GM18517 (cell line): ENCODE data around the gene ECT2L.

Experiments used
- ATAC-seq: cut with Tn5 transposase; IDR thresholded peaks from one replicate; pipeline ENCODE4 v1.9.1; 2021; ENCODE audit warnings: mild to moderate bottlenecking, moderate library complexity; ENCODE audit not compliant: unreplicated experiment

ECT2L gene

GRCh38 chr6:138849791-138850190 is 53.9 kb downstream of the ECT2L start:
- no peak for ATAC-seq

GRCh38 chr6:138856654-138857053 is 60.8 kb downstream of the ECT2L start:
- no peak for ATAC-seq

- ATAC-seq = no peak
These were observed 61.9 kb downstream of the ECT2L start for GRCh38 chr6:138857775-138858174.

GRCh38 chr6:138862456-138862855 is 66.6 kb downstream of the ECT2L start:
- ATAC-seq = no peak

GRCh38 chr6:138863321-138863720 is 67.4 kb downstream of the ECT2L start:
- no peak for ATAC-seq

- ATAC-seq = no peak
These were observed 68.5 kb downstream of the ECT2L start for GRCh38 chr6:138864343-138864890.

- no peak for ATAC-seq
These were observed 69.7 kb downstream of the ECT2L start for GRCh38 chr6:138865480-138866109.

- no peak for ATAC-seq
These were observed 72.3 kb downstream of the ECT2L start for GRCh38 chr6:138868181-138868580.

- no peak for ATAC-seq
These were observed 73.5 kb downstream of the ECT2L start for GRCh38 chr6:138869398-138869797.

GRCh38 chr6:138873191-138873590 is 77.3 kb downstream of the ECT2L start:
- no peak for ATAC-seq

- ATAC-seq = peak; percentile 61
These were observed 86.6 kb downstream of the ECT2L start for GRCh38 chr6:138882369-138883017.

GRCh38 chr6:138885156-138885819 is 89.4 kb downstream of the ECT2L start:
- no peak for ATAC-seq

GRCh38 chr6:138891255-138891986 is 95.5 kb downstream of the ECT2L start:
- ATAC-seq = no peak

GRCh38 chr6:138896104-138896756 is 100.3 kb downstream of the ECT2L start:
- no peak for ATAC-seq

- ATAC-seq = no peak
These were observed 101.1 kb downstream of the ECT2L start for GRCh38 chr6:138897031-138897430.

GRCh38 chr6:138907167-138907566 is 111.3 kb downstream of the ECT2L start:
- ATAC-seq = no peak

- no peak for ATAC-seq
These were observed 113.6 kb downstream of the ECT2L start for GRCh38 chr6:138909511-138909910.

- ATAC-seq = no peak
These were observed 114.1 kb downstream of the ECT2L start for GRCh38 chr6:138909975-138910374.

- no peak for ATAC-seq
These were observed 116.4 kb downstream of the ECT2L start for GRCh38 chr6:138912308-138912707.

GRCh38 chr6:138914701-138915100 is 118.8 kb downstream of the ECT2L start:
- no peak for ATAC-seq

GRCh38 chr6:138920906-138921305 is 125.0 kb downstream of the ECT2L start:
- no peak for ATAC-seq
